Ascending aorta (tissue), 2 donors: ENCODE results near the gene CCDC57. TPM values are rescaled to one million over a fixed set of nuclear protein-coding genes. Genes with fewer than 3 reads are reported as not detected.

Experiments
- DNase-seq, 2 donors: peaks; one replicate each; pipeline ENCODE4 v3.0.0-alpha.2; 2019; ENCODE audit warnings: low spot score in 2 of 2
- H3K27ac ChIP-seq, 2 donors: fragments of 200-600 bp; sonication (generic); one replicate each; pipeline ENCODE4 v1.5.1; 2016 to 2017; ENCODE audit warnings: mild to moderate bottlenecking in 1 of 2
- H3K27me3 ChIP-seq: fragments of 200-600 bp; sonication (generic); one replicate; pipeline ENCODE4 v1.5.1; 2017
- H3K36me3 ChIP-seq, 2 donors: fragments of 200-600 bp; sonication (generic); one replicate each; pipeline ENCODE4 v1.5.1; 2016
- H3K4me1 ChIP-seq, 2 donors: fragments of 200-600 bp; sonication (generic); one replicate each; pipeline ENCODE4 v1.5.1; 2016 to 2017; ENCODE audit warnings: mild to moderate bottlenecking in 1 of 2
- H3K4me3 ChIP-seq, 2 donors: fragments of 200-600 bp; sonication (generic); one replicate each; pipeline ENCODE4 v1.5.1; 2016 to 2017; ENCODE audit warnings: mild to moderate bottlenecking in 1 of 2
- H3K9me3 ChIP-seq, 2 donors: fragments of 200-600 bp; sonication (generic); one replicate each; pipeline ENCODE4 v1.5.1; 2016
- CTCF ChIP-seq, 3 experiments: fragments of 200-600 bp in 2 of 3; fragments of 450-650 bp in 1 of 3; sonication (generic) in 2 of 3; IDR thresholded peaks; one replicate each; pipeline ENCODE4 v1.5.1; 2016 to 2019; ENCODE audit warnings: antibody characterized with exemption in 3 of 3, mild to moderate bottlenecking in 1 of 3, moderate library complexity in 1 of 3
- intact Hi-C: fragments of 100-400 bp; cut with DNase I; formaldehyde crosslinking; loops from one replicate; pipeline ENCODE4 v1.15.1; 2023
- total RNA-seq: library from RNA; depleted of rRNA; stranded (reverse); fragments of >200 nt; gene quantifications from one replicate; pipeline ENCODE4 v1.1.0, GENCODE V29; 2016

CCDC57 gene
- total RNA-seq, 1 donor from 2014 or later, result 12.8 TPM

- Histone ChIP-seq H3K27ac (no peak overlapping the region), H3K36me3 (peaks cover 0 to 7% of the 10 kb centered on the region in 2 donors)
- intact Hi-C loops, result no loop called here
These were observed 90.7 kb downstream of the CCDC57 start for GRCh38 chr17:82121660-82122629.

GRCh38 chr17:82121246-82121645 is 91.4 kb downstream of the CCDC57 start:
- TF ChIP-seq CTCF (IDR thresholded peaks at IDR 0.05), result no peak
- Histone ChIP-seq H3K4me1 (no peaks in the 10 kb centered on the region), H3K9me3 (no peaks in the 10 kb centered on the region), H3K27me3 (no peaks in the 10 kb centered on the region), H3K27ac (no peak overlapping the region), H3K4me3 (no peak overlapping the region), H3K36me3 (no peaks in the 10 kb centered on the region)
- DNase-seq, result no peak
- intact Hi-C loops, result no loop called here

More at GRCh38 chr17:82121660-82122629, 90.7 kb downstream of the CCDC57 start:
- Histone ChIP-seq H3K4me3 (no peak overlapping the region), H3K4me1 (no peaks in the 10 kb centered on the region), H3K27me3 (no peaks in the 10 kb centered on the region), H3K9me3 (no peaks in the 10 kb centered on the region)
- no peak for TF ChIP-seq CTCF (IDR thresholded peaks at IDR 0.05)
- DNase-seq, result no peak

GRCh38 chr17:82120148-82120547 is 92.5 kb downstream of the CCDC57 start:
- no peaks in the 10 kb centered on the region for H3K4me1 ChIP-seq
- intact Hi-C loops, result no loop called here

GRCh38 chr17:82118815-82119380 is 93.7 kb downstream of the CCDC57 start:
- no peak for DNase-seq
- Histone ChIP-seq H3K9me3 (no peaks in the 10 kb centered on the region), H3K27ac (no peak overlapping the region), H3K36me3 (peaks cover 0 to 4% of the 10 kb centered on the region in 2 donors), H3K4me1 (no peaks in the 10 kb centered on the region), H3K4me3 (no peak overlapping the region), H3K27me3 (no peaks in the 10 kb centered on the region)
- intact Hi-C loops, result no loop called here
- TF ChIP-seq CTCF (IDR thresholded peaks at IDR 0.05), result no peak

More at GRCh38 chr17:82120148-82120547, 92.5 kb downstream of the CCDC57 start:
- H3K4me3 ChIP-seq, result no peak overlapping the region
- no peaks in the 10 kb centered on the region for H3K9me3 ChIP-seq
- H3K27ac ChIP-seq, result no peak overlapping the region
- H3K27me3 ChIP-seq, result no peaks in the 10 kb centered on the region
- no peak for DNase-seq
- TF ChIP-seq CTCF (IDR thresholded peaks at IDR 0.05), result no peak
- H3K36me3 ChIP-seq, result no peaks in the 10 kb centered on the region

GRCh38 chr17:82118168-82118814 is 94.4 kb downstream of the CCDC57 start:
- no peak overlapping the region for H3K4me3 ChIP-seq
- intact Hi-C loops, result no loop called here
- no peak for DNase-seq
- no peaks in the 10 kb centered on the region for H3K27me3 ChIP-seq
- H3K4me1 ChIP-seq, result no peaks in the 10 kb centered on the region
- no peaks in the 10 kb centered on the region for H3K9me3 ChIP-seq
- no peak overlapping the region for H3K27ac ChIP-seq
- peaks cover 0 to 9% of the 10 kb centered on the region in 2 donors for H3K36me3 ChIP-seq
- TF ChIP-seq CTCF (IDR thresholded peaks at IDR 0.05), result no peak
